Suprapubic skin (tissue), 4 donors: Measurements from ENCODE around the gene RALGDS. TPM values are rescaled to one million over a fixed set of nuclear protein-coding genes. Genes with fewer than 3 reads are reported as not detected.
"Not testable (repeated sequence)": the region's sequence is repeated elsewhere in the genome, so short reads cannot be mapped to it uniquely, and the experiment has no call there.

ENCODE experiments used
- DNase-seq, 2 donors: peaks; one replicate each; pipeline ENCODE4 v3.0.0-alpha.2; 2019; ENCODE audit warnings: low spot score in 2 of 2
- H3K27ac ChIP-seq: fragments of 200-600 bp; sonication (generic); one replicate; pipeline ENCODE4 v1.5.1; 2019
- H3K27me3 ChIP-seq: fragments of 200-600 bp; sonication (generic); one replicate; pipeline ENCODE4 v1.5.1; 2019
- H3K36me3 ChIP-seq: fragments of 200-600 bp; sonication (generic); one replicate; pipeline ENCODE4 v1.5.1; 2019
- H3K4me1 ChIP-seq: fragments of 200-600 bp; sonication (generic); one replicate; pipeline ENCODE4 v1.5.1; 2019
- H3K4me3 ChIP-seq: fragments of 200-600 bp; sonication (generic); one replicate; pipeline ENCODE4 v1.5.1; 2019; ENCODE audit warnings: mild to moderate bottlenecking
- H3K9me3 ChIP-seq: fragments of 200-600 bp; sonication (generic); one replicate; pipeline ENCODE4 v1.5.1; 2019
- EP300 ChIP-seq: sonication (generic); formaldehyde crosslinking; IDR thresholded peaks from one replicate; pipeline ENCODE4 v1.6.1; 2017; ENCODE audit warnings: antibody characterized with exemption
- POLR2A ChIP-seq, 2 donors: fragments of 450-650 bp; IDR thresholded peaks; one replicate each; pipeline ENCODE4 v1.6.1; 2017; ENCODE audit warnings: antibody characterized with exemption in 2 of 2, mild to moderate bottlenecking in 2 of 2, moderate library complexity in 2 of 2
- POLR2AphosphoS5 ChIP-seq, 3 donors: sonication (generic); formaldehyde crosslinking; IDR thresholded peaks; one replicate each; pipeline ENCODE4 v1.6.1; 2017; ENCODE audit warnings: antibody characterized with exemption in 3 of 3
- WGBS: methylation state at CpG from one replicate; pipeline ENCODE4 v1.1.5; 2018; 5-methylcytosine and 5-hydroxymethylcytosine counted together
- total RNA-seq, 4 donors: library from RNA; depleted of rRNA; stranded (reverse); fragments of >200 nt; gene quantifications; one replicate each; pipeline ENCODE4 v1.1.0, GENCODE V29; 2016
- TF ChIP-seq, protein P1 (sequence below), 2 donors: fragments of 200-600 bp in 1 of 2; fragments of 450-650 bp in 1 of 2; sonication (generic) in 1 of 2; IDR thresholded peaks; one replicate each; pipeline ENCODE4 v1.5.1; 2016 to 2019; ENCODE audit warnings: antibody characterized with exemption in 2 of 2, mild to moderate bottlenecking in 1 of 2, moderate library complexity in 1 of 2

The RALGDS gene
- total RNA-seq, 4 donors from 2014 or later = 173 to 244 (median 212) TPM

GRCh38 chr9:133074111-133074651, 46.9 kb downstream of the RALGDS start:
- H3K27me3 ChIP-seq = no peaks in the 10 kb centered on the region
- no peaks in the 10 kb centered on the region for H3K36me3 ChIP-seq
- no peak for TF ChIP-seq EP300
- no peak for TF ChIP-seq POLR2A (IDR thresholded peaks at IDR 0.05)
- TF ChIP-seq POLR2AphosphoS5 (IDR thresholded peaks at IDR 0.05) = no peak
- TF ChIP-seq, protein P1, sequence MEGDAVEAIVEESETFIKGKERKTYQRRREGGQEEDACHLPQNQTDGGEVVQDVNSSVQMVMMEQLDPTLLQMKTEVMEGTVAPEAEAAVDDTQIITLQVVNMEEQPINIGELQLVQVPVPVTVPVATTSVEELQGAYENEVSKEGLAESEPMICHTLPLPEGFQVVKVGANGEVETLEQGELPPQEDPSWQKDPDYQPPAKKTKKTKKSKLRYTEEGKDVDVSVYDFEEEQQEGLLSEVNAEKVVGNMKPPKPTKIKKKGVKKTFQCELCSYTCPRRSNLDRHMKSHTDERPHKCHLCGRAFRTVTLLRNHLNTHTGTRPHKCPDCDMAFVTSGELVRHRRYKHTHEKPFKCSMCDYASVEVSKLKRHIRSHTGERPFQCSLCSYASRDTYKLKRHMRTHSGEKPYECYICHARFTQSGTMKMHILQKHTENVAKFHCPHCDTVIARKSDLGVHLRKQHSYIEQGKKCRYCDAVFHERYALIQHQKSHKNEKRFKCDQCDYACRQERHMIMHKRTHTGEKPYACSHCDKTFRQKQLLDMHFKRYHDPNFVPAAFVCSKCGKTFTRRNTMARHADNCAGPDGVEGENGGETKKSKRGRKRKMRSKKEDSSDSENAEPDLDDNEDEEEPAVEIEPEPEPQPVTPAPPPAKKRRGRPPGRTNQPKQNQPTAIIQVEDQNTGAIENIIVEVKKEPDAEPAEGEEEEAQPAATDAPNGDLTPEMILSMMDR (IDR thresholded peaks at IDR 0.05) = no peak
- H3K27ac ChIP-seq = no peak overlapping the region
- 53% methylated on average over 8 of the region's 8 CpGs for WGBS
- H3K4me1 ChIP-seq = no peaks in the 10 kb centered on the region
- no peaks in the 10 kb centered on the region for H3K9me3 ChIP-seq
- DNase-seq = no peak
- H3K4me3 ChIP-seq = no peak overlapping the region

DNA sequence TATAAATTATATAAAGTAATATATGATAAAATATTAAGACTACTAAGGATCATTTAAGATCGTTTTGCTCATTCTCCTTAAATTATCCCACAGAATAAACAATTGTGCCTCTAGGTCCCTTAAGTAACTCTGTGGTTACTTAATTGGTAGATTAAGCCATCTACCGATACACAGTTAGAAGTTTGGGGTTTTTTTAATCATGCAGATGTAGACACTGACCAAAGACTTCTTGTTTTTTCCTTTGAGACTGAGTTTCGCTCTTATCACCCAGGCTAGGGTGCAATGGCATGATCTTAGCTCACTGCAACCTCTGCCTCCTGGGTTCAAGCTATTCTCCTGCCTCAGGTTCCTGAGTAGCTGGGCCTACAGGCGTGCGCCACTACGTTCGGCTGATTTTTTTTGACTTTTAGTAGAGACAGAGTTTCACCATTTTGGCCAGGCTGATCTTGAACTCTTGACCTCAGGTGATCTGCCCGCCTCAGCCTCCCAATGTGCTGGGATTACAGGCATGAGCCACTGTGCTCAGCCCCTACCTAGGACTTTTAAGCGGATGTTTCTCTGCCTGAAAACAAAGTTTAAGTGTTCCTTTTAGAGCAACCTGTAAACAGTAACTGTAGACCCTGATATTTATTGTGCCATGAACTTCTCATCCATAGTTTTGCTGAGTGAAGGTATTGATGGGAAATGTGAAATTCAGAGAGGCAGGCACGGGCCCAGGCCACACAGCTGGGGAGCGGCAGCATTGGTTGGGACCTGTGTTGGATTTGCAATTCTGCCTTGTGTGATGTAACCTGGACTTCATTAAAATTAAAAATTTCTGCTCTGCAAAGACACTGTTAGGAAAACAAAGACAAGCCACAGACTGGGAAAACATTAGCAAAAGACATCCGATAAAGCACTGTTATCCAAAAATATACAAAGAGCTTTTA, 47.7 kb downstream of the RALGDS start:
- no peaks in the 10 kb centered on the region for H3K9me3 ChIP-seq
- TF ChIP-seq POLR2AphosphoS5 (IDR thresholded peaks at IDR 0.05) (no peak), POLR2A (IDR thresholded peaks at IDR 0.05) (no peak), EP300 (no peak)
- TF ChIP-seq, protein P1 (IDR thresholded peaks at IDR 0.05) = no peak
- WGBS = 83% methylated on average over 12 of the region's 12 CpGs
- no peaks in the 10 kb centered on the region for H3K36me3 ChIP-seq
- H3K4me3 ChIP-seq = no peak overlapping the region
- DNase-seq = no peak
- H3K4me1 ChIP-seq = no peaks in the 10 kb centered on the region
- no peak overlapping the region for H3K27ac ChIP-seq
- H3K27me3 ChIP-seq = no peaks in the 10 kb centered on the region

GRCh38 chr9:133072210-133072609, 48.8 kb downstream of the RALGDS start:
- DNase-seq, H3K9me3 ChIP-seq, H3K4me1 ChIP-seq, H3K4me3 ChIP-seq, H3K27me3 ChIP-seq, H3K27ac ChIP-seq, H3K36me3 ChIP-seq: not testable (repeated sequence)
- WGBS = 93% methylated on average over 5 of the region's 5 CpGs

GRCh38 chr9:133071484-133072150, 49.4 kb downstream of the RALGDS start:
- Histone ChIP-seq H3K4me3 (no peak overlapping the region), H3K4me1 (no peaks in the 10 kb centered on the region), H3K9me3 (no peaks in the 10 kb centered on the region), H3K27me3 (no peaks in the 10 kb centered on the region), H3K36me3 (no peaks in the 10 kb centered on the region), H3K27ac (no peak overlapping the region)
- peak in 1 of 2 donors; percentile 6 for DNase-seq
- no peak for TF ChIP-seq POLR2A (IDR thresholded peaks at IDR 0.05)
- TF ChIP-seq POLR2AphosphoS5 (IDR thresholded peaks at IDR 0.05) = no peak
- TF ChIP-seq EP300 = no peak
- TF ChIP-seq, protein P1 (IDR thresholded peaks at IDR 0.05) = no peak
- WGBS = 96% methylated on average over 7 of the region's 33 CpGs

DNA sequence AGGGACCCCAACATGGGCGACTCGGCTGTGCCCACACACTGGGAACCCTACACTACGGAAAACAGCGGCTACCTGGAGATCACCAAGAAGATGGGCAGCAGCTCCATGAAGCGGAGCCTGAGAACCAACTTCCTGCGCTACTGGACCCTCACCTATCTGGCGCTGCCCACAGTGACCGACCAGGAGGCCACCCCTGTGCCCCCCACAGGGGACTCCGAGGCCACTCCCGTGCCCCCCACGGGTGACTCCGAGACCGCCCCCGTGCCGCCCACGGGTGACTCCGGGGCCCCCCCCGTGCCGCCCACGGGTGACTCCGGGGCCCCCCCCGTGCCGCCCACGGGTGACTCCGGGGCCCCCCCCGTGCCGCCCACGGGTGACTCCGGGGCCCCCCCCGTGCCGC, 50.1 kb downstream of the RALGDS start:
- DNase-seq, H3K4me1 ChIP-seq, H3K36me3 ChIP-seq, H3K4me3 ChIP-seq, H3K9me3 ChIP-seq, H3K27ac ChIP-seq, H3K27me3 ChIP-seq: not testable (repeated sequence)
- 100% methylated on average over 2 of the region's 31 CpGs for WGBS

DNA sequence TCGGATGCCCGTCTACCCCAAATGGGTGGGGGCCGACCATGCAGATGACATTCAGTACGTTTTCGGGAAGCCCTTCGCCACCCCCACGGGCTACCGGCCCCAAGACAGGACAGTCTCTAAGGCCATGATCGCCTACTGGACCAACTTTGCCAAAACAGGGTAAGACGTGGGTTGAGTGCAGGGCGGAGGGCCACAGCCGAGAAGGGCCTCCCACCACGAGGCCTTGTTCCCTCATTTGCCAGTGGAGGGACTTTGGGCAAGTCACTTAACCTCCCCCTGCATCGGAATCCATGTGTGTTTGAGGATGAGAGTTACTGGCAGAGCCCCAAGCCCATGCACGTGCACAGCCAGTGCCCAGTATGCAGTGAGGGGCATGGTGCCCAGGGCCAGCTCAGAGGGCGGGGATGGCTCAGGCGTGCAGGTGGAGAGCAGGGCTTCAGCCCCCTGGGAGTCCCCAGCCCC, 50.5 kb downstream of the RALGDS start:
- 87% methylated on average over 17 of the region's 17 CpGs for WGBS

DNA sequence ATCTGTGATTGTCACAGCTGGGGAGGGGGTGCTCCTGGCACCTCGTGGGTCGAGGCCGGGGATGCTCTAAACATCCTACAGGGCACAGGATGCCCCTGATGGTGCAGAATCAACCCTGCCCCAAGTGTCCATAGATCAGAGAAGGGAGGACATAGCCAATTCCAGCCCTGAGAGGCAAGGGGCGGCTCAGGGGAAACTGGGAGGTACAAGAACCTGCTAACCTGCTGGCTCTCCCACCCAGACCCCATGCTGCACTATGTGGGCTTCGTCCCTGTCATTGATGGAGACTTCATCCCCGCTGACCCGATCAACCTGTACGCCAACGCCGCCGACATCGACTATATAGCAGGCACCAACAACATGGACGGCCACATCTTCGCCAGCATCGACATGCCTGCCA, 52.6 kb downstream of the RALGDS start:
- not testable (repeated sequence) for H3K9me3 ChIP-seq, DNase-seq, H3K4me3 ChIP-seq, H3K36me3 ChIP-seq, H3K4me1 ChIP-seq, H3K27ac ChIP-seq, H3K27me3 ChIP-seq
- no CpG with 5 or more reads among the region's 15 CpGs for WGBS

More for the DNA sequence above, 50.5 kb downstream of the RALGDS start:
- DNase-seq = peak in 1 of 2 donors; percentile 36
- not testable (repeated sequence) for H3K27ac ChIP-seq, H3K4me1 ChIP-seq, H3K36me3 ChIP-seq, H3K27me3 ChIP-seq, H3K9me3 ChIP-seq, H3K4me3 ChIP-seq
